Breast epithelium (tissue), 3 donors: Measurements from ENCODE around the gene SMARCA1.

Experiments used
- POLR2A ChIP-seq: fragments of 450-650 bp; IDR thresholded peaks from one replicate; pipeline ENCODE4 v1.6.1; 2016; ENCODE audit warnings: antibody characterized with exemption, mild to moderate bottlenecking, moderate library complexity
- POLR2AphosphoS5 ChIP-seq, 3 donors: sonication (generic); formaldehyde crosslinking; IDR thresholded peaks; one replicate each; pipeline ENCODE4 v1.6.1; 2017; ENCODE audit warnings: antibody characterized with exemption in 3 of 3
- TF ChIP-seq, protein P1 (sequence below), 3 donors: fragments of 450-650 bp; IDR thresholded peaks; one replicate each; pipeline ENCODE4 v1.5.1; 2016 to 2017; ENCODE audit warnings: antibody characterized with exemption in 3 of 3, mild to moderate bottlenecking in 3 of 3, moderate library complexity in 3 of 3

DNA sequence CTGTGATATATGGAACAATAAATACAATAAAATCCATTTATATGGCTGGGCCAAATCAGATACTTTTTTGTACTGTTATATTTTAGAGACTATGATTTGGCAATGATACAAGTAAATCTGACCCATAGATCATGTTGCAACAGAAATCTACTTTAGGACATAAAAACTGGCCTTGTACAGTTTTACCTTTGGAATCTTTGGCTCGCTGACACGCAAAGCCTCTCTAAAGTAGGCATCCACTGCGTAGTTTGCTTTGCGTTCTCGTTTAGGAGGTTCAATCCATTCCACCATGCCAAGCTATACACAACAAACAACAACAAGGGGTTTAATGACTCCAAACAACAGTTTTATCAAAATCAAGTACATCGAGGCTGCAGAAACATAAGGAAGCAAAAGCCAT lies 42.4 kb downstream of the SMARCA1 start:
- TF ChIP-seq, protein P1, sequence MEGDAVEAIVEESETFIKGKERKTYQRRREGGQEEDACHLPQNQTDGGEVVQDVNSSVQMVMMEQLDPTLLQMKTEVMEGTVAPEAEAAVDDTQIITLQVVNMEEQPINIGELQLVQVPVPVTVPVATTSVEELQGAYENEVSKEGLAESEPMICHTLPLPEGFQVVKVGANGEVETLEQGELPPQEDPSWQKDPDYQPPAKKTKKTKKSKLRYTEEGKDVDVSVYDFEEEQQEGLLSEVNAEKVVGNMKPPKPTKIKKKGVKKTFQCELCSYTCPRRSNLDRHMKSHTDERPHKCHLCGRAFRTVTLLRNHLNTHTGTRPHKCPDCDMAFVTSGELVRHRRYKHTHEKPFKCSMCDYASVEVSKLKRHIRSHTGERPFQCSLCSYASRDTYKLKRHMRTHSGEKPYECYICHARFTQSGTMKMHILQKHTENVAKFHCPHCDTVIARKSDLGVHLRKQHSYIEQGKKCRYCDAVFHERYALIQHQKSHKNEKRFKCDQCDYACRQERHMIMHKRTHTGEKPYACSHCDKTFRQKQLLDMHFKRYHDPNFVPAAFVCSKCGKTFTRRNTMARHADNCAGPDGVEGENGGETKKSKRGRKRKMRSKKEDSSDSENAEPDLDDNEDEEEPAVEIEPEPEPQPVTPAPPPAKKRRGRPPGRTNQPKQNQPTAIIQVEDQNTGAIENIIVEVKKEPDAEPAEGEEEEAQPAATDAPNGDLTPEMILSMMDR (IDR thresholded peaks at IDR 0.05) = no peak
- TF ChIP-seq POLR2AphosphoS5 (IDR thresholded peaks at IDR 0.05) (no peak), POLR2A (no peak)
